Thyroid gland (tissue), 4 donors: Measurements from ENCODE around the gene C11orf71.

Experiments
- CTCF ChIP-seq, 6 experiments: fragments of 200-600 bp in 3 of 6; fragments of 450-650 bp in 3 of 6; sonication (generic) in 3 of 6; IDR thresholded peaks; one replicate each; pipeline ENCODE4 v1.5.1; 2016 to 2019; ENCODE audit warnings: antibody characterized with exemption in 6 of 6, mild to moderate bottlenecking in 2 of 6, inconsistent platforms in 1 of 6, moderate library complexity in 1 of 6
- POLR2A ChIP-seq, 2 donors: fragments of 450-650 bp; IDR thresholded peaks; one replicate each; pipeline ENCODE4 v1.6.1; 2017; ENCODE audit warnings: antibody characterized with exemption in 2 of 2, mild to moderate bottlenecking in 2 of 2, moderate library complexity in 1 of 2

DNA sequence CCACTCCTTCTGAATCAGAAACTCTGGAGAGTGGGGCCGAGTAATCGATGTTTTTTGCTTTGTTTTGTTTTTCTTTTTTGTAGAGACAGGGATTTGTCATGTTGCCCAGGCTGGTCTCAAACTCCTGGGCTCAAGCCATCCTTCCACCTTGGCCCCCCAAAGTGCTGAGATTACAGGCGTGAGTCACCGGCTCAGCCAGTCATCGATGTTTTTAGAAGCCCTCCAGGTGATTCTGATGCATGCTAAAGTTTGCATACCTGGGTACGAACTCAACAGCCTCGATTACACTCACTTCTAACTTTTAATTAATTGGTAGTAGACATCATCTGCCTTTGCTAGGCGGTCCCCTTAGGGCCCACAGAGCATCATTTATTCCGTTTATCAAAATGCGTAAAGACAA is 50.3 kb downstream of the C11orf71 start:
- TF ChIP-seq CTCF (IDR thresholded peaks at IDR 0.05) (no peak), POLR2A (IDR thresholded peaks at IDR 0.05) (no peak)
